Naive B cell (primary cell): ENCODE measurements around the gene PITPNM3. TPM values are rescaled to one million over a fixed set of nuclear protein-coding genes. Genes with fewer than 3 reads are reported as not detected.
A peak's percentile ranks its signal among the peaks of the same experiment; 100 is the strongest.

Experiments used
- ATAC-seq, 2 donors: fragments of 150-1000 bp; cut with Tn5 transposase; 2 replicates each; pipeline ENCODE4 v1.10.0; 2021; ENCODE audit warnings: low read depth in 2 of 2, mild to moderate bottlenecking in 2 of 2, moderate library complexity in 2 of 2
- DNase-seq: peaks from one replicate; pipeline ENCODE4 v3.0.0; 2022
- H3K27ac Mint-ChIP-seq, 6 donors: one replicate each; pipeline ENCODE4 v1.8.0; 2020 to 2022; ENCODE audit warnings: mild to moderate bottlenecking in 6 of 6, mixed read lengths in 6 of 6, moderate library complexity in 5 of 6, inconsistent platforms in 2 of 6
- H3K27me3 Mint-ChIP-seq, 3 donors: one replicate each; pipeline ENCODE4 v1.8.0; 2021 to 2022; ENCODE audit warnings: mixed read lengths in 3 of 3, mild to moderate bottlenecking in 1 of 3
- H3K36me3 Mint-ChIP-seq, 2 donors: one replicate each; pipeline ENCODE4 v1.8.0; 2020 to 2022; ENCODE audit warnings: mixed read lengths in 2 of 2, inconsistent platforms in 1 of 2, mild to moderate bottlenecking in 1 of 2
- H3K4me1 Mint-ChIP-seq, 3 donors: one replicate each; pipeline ENCODE4 v1.8.0; 2020 to 2022; ENCODE audit warnings: mixed read lengths in 3 of 3, inconsistent platforms in 1 of 3, mild to moderate bottlenecking in 1 of 3, moderate library complexity in 1 of 3
- H3K4me3 Mint-ChIP-seq, 8 donors: one replicate each; pipeline ENCODE4 v1.8.0; 2020 to 2022; ENCODE audit warnings: mild to moderate bottlenecking in 8 of 8, mixed read lengths in 8 of 8, moderate library complexity in 8 of 8, inconsistent platforms in 2 of 8
- H3K9me3 Mint-ChIP-seq, 7 donors: one replicate each; pipeline ENCODE4 v1.8.0; 2020 to 2022; ENCODE audit warnings: mixed read lengths in 7 of 7, mild to moderate bottlenecking in 5 of 7, inconsistent platforms in 2 of 7, moderate library complexity in 1 of 7
- polyA plus RNA-seq, 6 donors: library from polyadenylated mRNA; unstranded; fragments of 300-500 nt; fragmentation: Illumina TruSeq; gene quantifications; one replicate each; pipeline ENCODE4 v1.2.3, GENCODE V29; 2021; ENCODE audit warnings: low read depth in 6 of 6

Gene PITPNM3
- polyA plus RNA-seq, 6 donors from 2014 or later, result 0.04 to 0.12 (median 0.07) TPM; not detected in 3

GRCh38 chr17:6555331-6556120 lies 829 bp downstream of the PITPNM3 start:
- Mint-ChIP-seq H3K27me3 (peaks cover 32 to 71% (median 66%) of the 10 kb centered on the region in 3 donors), H3K36me3 (no peaks in the 10 kb centered on the region), H3K9me3 (peaks cover 0 to 2% (median 0%) of the 10 kb centered on the region in 7 donors), H3K4me3 (peak overlapping the region; percentile 71 to 90 (median 84)), H3K4me1 (peaks cover 16 to 18% (median 18%) of the 10 kb centered on the region in 3 donors), H3K27ac (no peak overlapping the region)
- ATAC-seq (peak; percentile 46 to 57), DNase-seq (no peak)

- no peaks in the 10 kb centered on the region for H3K36me3 Mint-ChIP-seq
- peaks cover 16 to 18% (median 18%) of the 10 kb centered on the region in 3 donors for H3K4me1 Mint-ChIP-seq
- peaks cover 26 to 65% (median 60%) of the 10 kb centered on the region in 3 donors for H3K27me3 Mint-ChIP-seq
- H3K9me3 Mint-ChIP-seq, result peaks cover 0 to 2% (median 0%) of the 10 kb centered on the region in 7 donors
- no peak for DNase-seq
- H3K4me3 Mint-ChIP-seq, result peak overlapping the region; percentile 71 to 89 (median 84)
- ATAC-seq, result peak in 1 of 2 donors; percentile 18
- no peak overlapping the region for H3K27ac Mint-ChIP-seq
These were observed 1.5 kb downstream of the PITPNM3 start for GRCh38 chr17:6554871-6555330.

- Mint-ChIP-seq H3K27me3 (peaks cover 22 to 63% (median 58%) of the 10 kb centered on the region in 3 donors), H3K4me1 (peaks cover 16 to 19% (median 18%) of the 10 kb centered on the region in 3 donors), H3K4me3 (peak overlapping the region in 7 of 8 donors; percentile 71 to 89 (median 83)), H3K27ac (peak overlapping the region in 1 of 6 donors; percentile 95), H3K9me3 (peaks cover 0 to 2% (median 0%) of the 10 kb centered on the region in 7 donors), H3K36me3 (no peaks in the 10 kb centered on the region)
- DNase-seq (no peak), ATAC-seq (no peak)
These were observed 2.0 kb downstream of the PITPNM3 start for GRCh38 chr17:6554342-6554741.

- H3K36me3 Mint-ChIP-seq, result no peaks in the 10 kb centered on the region
- H3K27ac Mint-ChIP-seq, result no peak overlapping the region
- H3K4me3 Mint-ChIP-seq, result no peak overlapping the region
- H3K27me3 Mint-ChIP-seq, result peaks cover 13 to 41% (median 34%) of the 10 kb centered on the region in 3 donors
- H3K9me3 Mint-ChIP-seq, result no peaks in the 10 kb centered on the region
- DNase-seq (no peak), ATAC-seq (no peak)
- peaks cover 26 to 31% (median 28%) of the 10 kb centered on the region in 3 donors for H3K4me1 Mint-ChIP-seq
These were observed 4.4 kb downstream of the PITPNM3 start for GRCh38 chr17:6551869-6552531.

- no peak for ATAC-seq
- Mint-ChIP-seq H3K36me3 (no peaks in the 10 kb centered on the region), H3K4me1 (peaks cover 22 to 25% (median 23%) of the 10 kb centered on the region in 3 donors), H3K9me3 (no peaks in the 10 kb centered on the region), H3K27ac (no peak overlapping the region), H3K4me3 (no peak overlapping the region), H3K27me3 (peaks cover 10 to 34% (median 29%) of the 10 kb centered on the region in 3 donors)
- DNase-seq, result no peak
These were observed 5.0 kb downstream of the PITPNM3 start for GRCh38 chr17:6551356-6551755.

GRCh38 chr17:6549384-6550036 lies 6.8 kb downstream of the PITPNM3 start:
- Mint-ChIP-seq H3K4me1 (peaks cover 12 to 17% (median 13%) of the 10 kb centered on the region in 3 donors), H3K36me3 (no peaks in the 10 kb centered on the region), H3K27me3 (peaks cover under 1 to 31% (median 17%) of the 10 kb centered on the region in 3 donors), H3K27ac (peak overlapping the region in 1 of 6 donors; percentile 20), H3K4me3 (no peak overlapping the region), H3K9me3 (no peaks in the 10 kb centered on the region)
- DNase-seq (no peak), ATAC-seq (no peak)

GRCh38 chr17:6548578-6549330 lies 7.6 kb downstream of the PITPNM3 start:
- Mint-ChIP-seq H3K36me3 (no peaks in the 10 kb centered on the region), H3K27me3 (peaks cover 0 to 23% (median 10%) of the 10 kb centered on the region in 3 donors), H3K27ac (peak overlapping the region in 3 of 6 donors; percentile 13 to 95 (median 67)), H3K4me3 (peak overlapping the region in 1 of 8 donors; percentile 27), H3K9me3 (no peaks in the 10 kb centered on the region), H3K4me1 (peaks cover 12 to 20% (median 13%) of the 10 kb centered on the region in 3 donors)
- no peak for DNase-seq
- ATAC-seq, result no peak

- H3K4me1 Mint-ChIP-seq, result peaks cover 12 to 20% (median 13%) of the 10 kb centered on the region in 3 donors
- no peaks in the 10 kb centered on the region for H3K36me3 Mint-ChIP-seq
- ATAC-seq, result no peak
- no peak for DNase-seq
- no peaks in the 10 kb centered on the region for H3K9me3 Mint-ChIP-seq
- no peak overlapping the region for H3K4me3 Mint-ChIP-seq
- H3K27me3 Mint-ChIP-seq, result peaks cover 0 to 16% (median 6%) of the 10 kb centered on the region in 3 donors
- peak overlapping the region in 2 of 6 donors; percentile 13 to 64 for H3K27ac Mint-ChIP-seq
These were observed 8.3 kb downstream of the PITPNM3 start for GRCh38 chr17:6548034-6548433.

GRCh38 chr17:6547336-6547735 lies 9.0 kb downstream of the PITPNM3 start:
- ATAC-seq, result no peak
- Mint-ChIP-seq H3K27me3 (peaks cover 0 to 11% (median 2%) of the 10 kb centered on the region in 3 donors), H3K4me1 (peaks cover 12 to 20% (median 13%) of the 10 kb centered on the region in 3 donors), H3K9me3 (no peaks in the 10 kb centered on the region), H3K36me3 (no peaks in the 10 kb centered on the region), H3K4me3 (no peak overlapping the region), H3K27ac (no peak overlapping the region)
- DNase-seq, result no peak

GRCh38 chr17:6546069-6546718 lies 10.2 kb downstream of the PITPNM3 start:
- Mint-ChIP-seq H3K27ac (no peak overlapping the region), H3K27me3 (peaks cover 0 to 12% (median 4%) of the 10 kb centered on the region in 3 donors), H3K4me3 (no peak overlapping the region), H3K9me3 (peaks cover 0 to under 1% (median 0%) of the 10 kb centered on the region in 7 donors), H3K4me1 (peaks cover 12 to 20% (median 13%) of the 10 kb centered on the region in 3 donors), H3K36me3 (no peaks in the 10 kb centered on the region)
- no peak for ATAC-seq
- DNase-seq, result no peak

GRCh38 chr17:6545291-6545690 lies 11.1 kb downstream of the PITPNM3 start:
- peaks cover 12 to 20% (median 13%) of the 10 kb centered on the region in 3 donors for H3K4me1 Mint-ChIP-seq

GRCh38 chr17:6544011-6544370 lies 12.4 kb downstream of the PITPNM3 start:
- Mint-ChIP-seq H3K27ac (no peak overlapping the region), H3K27me3 (peaks cover 0 to 20% (median 16%) of the 10 kb centered on the region in 3 donors), H3K9me3 (peaks cover 0 to 10% (median 4%) of the 10 kb centered on the region in 7 donors), H3K36me3 (peaks cover 2 to 5% of the 10 kb centered on the region in 2 donors), H3K4me1 (peaks cover 10 to 16% (median 10%) of the 10 kb centered on the region in 3 donors), H3K4me3 (no peak overlapping the region)
- ATAC-seq (no peak), DNase-seq (no peak)

More at GRCh38 chr17:6545291-6545690, 11.1 kb downstream of the PITPNM3 start:
- Mint-ChIP-seq H3K36me3 (no peaks in the 10 kb centered on the region), H3K27me3 (peaks cover 0 to 12% (median 7%) of the 10 kb centered on the region in 3 donors), H3K27ac (no peak overlapping the region), H3K4me3 (no peak overlapping the region), H3K9me3 (peaks cover 0 to 2% (median 0%) of the 10 kb centered on the region in 7 donors)
- ATAC-seq (no peak), DNase-seq (no peak)
